ENCODE results near the gene NPHP4. TPM values are rescaled to one million over a fixed set of nuclear protein-coding genes. Genes with fewer than 3 reads are reported as not detected.
"Not testable (repeated sequence)": the region's sequence is repeated elsewhere in the genome, so short reads cannot be mapped to it uniquely, and the experiment has no call there.

Gene NPHP4
- total RNA-seq, 4 donors from 2014 or later: 6.7 to 19.9 (median 10.5) TPM

GRCh38 chr1:6023346-6023745 is 31.1 kb upstream of the NPHP4 start:
- peaks cover 10% of the 10 kb centered on the region for H3K27me3 ChIP-seq
- H3K4me1 ChIP-seq: peaks cover 3 to 10% (median 9%) of the 10 kb centered on the region in 4 donors
- no peak overlapping the region for H3K4me3 ChIP-seq
- WGBS, 2 donors (ENCODE audit: low coverage in 1 of 2): 78 to 81% methylated on average over 5 of the region's 5 CpGs
- no peak for DNase-seq
- in situ Hi-C loops (cut with MboI; ENCODE audit: low pct_ligation_motif_present in 1 of 4, low pct_unique_long_range_greater_than_20kb in 1 of 4, low sequenced_read_pairs in 3 of 4) (no loop called here), intact Hi-C loops (cut with DNase I; ENCODE audit: low total_unique reads) (no loop called here)
- H3K36me3 ChIP-seq: no peaks in the 10 kb centered on the region
- no peak overlapping the region for H3K27ac ChIP-seq
- TF ChIP-seq CTCF (IDR thresholded peaks at IDR 0.05): no peak
- no peak for TF ChIP-seq POLR2A (IDR thresholded peaks at IDR 0.05)
- no peak for TF ChIP-seq EP300 (IDR thresholded peaks at IDR 0.05; ENCODE audit: low read depth)
- TF ChIP-seq POLR2AphosphoS5 (IDR thresholded peaks at IDR 0.05): no peak
- no peaks in the 10 kb centered on the region for H3K9me3 ChIP-seq

DNA sequence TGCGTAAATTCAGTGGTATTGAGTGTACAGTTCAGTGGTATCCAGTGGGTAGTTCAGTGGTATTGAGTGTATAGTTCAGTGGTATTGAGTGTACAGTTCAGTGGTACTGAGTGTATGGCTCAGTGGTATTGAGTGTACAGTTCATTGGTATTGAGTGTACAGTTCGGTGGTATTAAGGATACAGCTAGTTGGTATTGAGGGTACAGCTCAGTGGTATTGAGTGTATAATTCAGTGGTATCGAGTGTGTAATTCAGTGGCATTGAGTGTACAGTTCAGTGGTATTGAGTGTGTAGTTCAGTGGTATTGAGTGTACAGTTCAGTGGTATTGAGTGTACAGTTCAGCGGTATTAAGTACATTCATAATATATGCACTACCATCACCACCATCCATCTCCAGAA is 30.0 kb upstream of the NPHP4 start:
- intact Hi-C loops (cut with DNase I; ENCODE audit: low total_unique reads) (no loop called here), in situ Hi-C loops (cut with MboI; ENCODE audit: low pct_ligation_motif_present in 1 of 4, low pct_unique_long_range_greater_than_20kb in 1 of 4, low sequenced_read_pairs in 3 of 4) (no loop called here)
- WGBS, 2 donors (ENCODE audit: low coverage in 1 of 2): 83 to 92% methylated on average over 4 of the region's 4 CpGs
- TF ChIP-seq POLR2A (IDR thresholded peaks at IDR 0.05) (no peak), POLR2AphosphoS5 (IDR thresholded peaks at IDR 0.05) (no peak), EP300 (IDR thresholded peaks at IDR 0.05; ENCODE audit: low read depth) (no peak), CTCF (IDR thresholded peaks at IDR 0.05) (no peak)
- Histone ChIP-seq H3K4me3 (no peak overlapping the region), H3K9me3 (no peaks in the 10 kb centered on the region), H3K4me1 (peaks cover 3 to 10% (median 9%) of the 10 kb centered on the region in 4 donors), H3K36me3 (no peaks in the 10 kb centered on the region), H3K27ac (no peak overlapping the region), H3K27me3 (peaks cover 10% of the 10 kb centered on the region)
- DNase-seq: no peak

GRCh38 chr1:6019166-6019845 is 27.1 kb upstream of the NPHP4 start:
- Histone ChIP-seq H3K4me3 (no peak overlapping the region), H3K27me3 (no peaks in the 10 kb centered on the region), H3K9me3 (no peaks in the 10 kb centered on the region), H3K4me1 (no peaks in the 10 kb centered on the region), H3K27ac (no peak overlapping the region), H3K36me3 (no peaks in the 10 kb centered on the region)
- DNase-seq: no peak
- TF ChIP-seq POLR2AphosphoS5 (IDR thresholded peaks at IDR 0.05): no peak
- no peak for TF ChIP-seq EP300 (IDR thresholded peaks at IDR 0.05; ENCODE audit: low read depth)
- TF ChIP-seq CTCF (IDR thresholded peaks at IDR 0.05): no peak
- TF ChIP-seq POLR2A (IDR thresholded peaks at IDR 0.05): no peak
- WGBS, 2 donors (ENCODE audit: low coverage in 1 of 2): 79 to 83% methylated on average over 2 to 15 of the region's 15 CpGs
- in situ Hi-C loops (cut with MboI; ENCODE audit: low pct_ligation_motif_present in 1 of 4, low pct_unique_long_range_greater_than_20kb in 1 of 4, low sequenced_read_pairs in 3 of 4): no loop called here
- intact Hi-C loops (cut with DNase I; ENCODE audit: low total_unique reads): no loop called here

- H3K36me3 ChIP-seq; H3K4me3 ChIP-seq; H3K27ac ChIP-seq; H3K9me3 ChIP-seq; DNase-seq; in situ Hi-C loops (cut with MboI; ENCODE audit: low pct_ligation_motif_present in 1 of 4, low pct_unique_long_range_greater_than_20kb in 1 of 4, low sequenced_read_pairs in 3 of 4); H3K27me3 ChIP-seq; intact Hi-C loops (cut with DNase I; ENCODE audit: low total_unique reads); H3K4me1 ChIP-seq: not testable (repeated sequence)
- 40 to 64% methylated on average over 1 to 7 of the region's 7 CpGs for WGBS, 2 donors (ENCODE audit: low coverage in 1 of 2)
These were observed 25.4 kb upstream of the NPHP4 start for GRCh38 chr1:6017654-6018053.

Measured in transverse colon (tissue), 4 donors.